Measurements from ENCODE around the gene C14orf39.

C14orf39 gene, protein sequence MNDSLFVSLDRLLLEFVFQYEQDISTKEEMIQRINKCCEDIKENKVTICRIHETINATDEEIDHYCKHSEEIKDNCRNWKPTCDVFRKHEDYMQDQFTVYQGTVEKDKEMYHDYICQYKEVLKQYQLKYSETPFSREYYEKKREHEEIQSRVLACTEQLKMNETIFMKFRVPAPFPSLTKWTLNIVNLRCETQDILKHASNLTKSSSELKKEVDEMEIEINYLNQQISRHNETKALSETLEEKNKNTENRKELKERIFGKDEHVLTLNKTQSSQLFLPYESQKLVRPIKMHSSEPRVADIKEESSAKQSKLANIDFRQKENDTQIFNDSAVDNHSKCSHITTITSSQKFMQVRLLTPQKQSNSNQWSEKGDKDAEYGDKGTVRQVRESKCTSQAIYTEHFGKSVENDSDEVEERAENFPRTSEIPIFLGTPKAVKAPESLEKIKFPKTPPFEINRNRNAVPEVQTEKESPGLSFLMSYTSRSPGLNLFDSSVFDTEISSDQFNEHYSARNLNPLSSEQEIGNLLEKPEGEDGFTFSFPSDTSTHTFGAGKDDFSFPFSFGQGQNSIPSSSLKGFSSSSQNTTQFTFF

GRCh38 chr14:60485598-60486251, at the start of gene C14orf39:
TSS of gene C14orf39 (minus strand) at chr14:60486063. CDS start at chr14:60485078, 985 bp downstream.
- DNase-seq = no peak

DNA sequence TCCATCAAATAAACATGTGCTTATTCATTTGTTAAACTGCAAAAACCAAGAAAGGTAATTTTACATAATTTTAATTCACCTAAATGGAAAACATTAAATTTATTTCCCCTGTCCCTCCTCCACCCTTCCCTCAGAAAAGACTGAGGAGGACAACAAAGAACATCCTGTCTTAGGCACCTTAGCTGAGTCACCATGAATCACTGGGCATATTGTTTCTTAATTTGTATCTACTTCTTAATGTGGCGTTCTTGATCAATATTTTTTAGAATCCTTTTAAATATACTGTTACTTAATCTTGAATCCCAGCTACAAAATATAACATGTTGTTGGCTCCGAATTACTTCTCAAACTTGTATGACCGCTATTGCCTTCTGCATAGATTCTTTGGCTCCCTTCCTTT, 46.6 kb upstream of the C14orf39 start:
- no peak for DNase-seq

- no peak for DNase-seq
Measured at GRCh38 chr14:60515511-60516289, 29.8 kb upstream of the C14orf39 start.

DNA sequence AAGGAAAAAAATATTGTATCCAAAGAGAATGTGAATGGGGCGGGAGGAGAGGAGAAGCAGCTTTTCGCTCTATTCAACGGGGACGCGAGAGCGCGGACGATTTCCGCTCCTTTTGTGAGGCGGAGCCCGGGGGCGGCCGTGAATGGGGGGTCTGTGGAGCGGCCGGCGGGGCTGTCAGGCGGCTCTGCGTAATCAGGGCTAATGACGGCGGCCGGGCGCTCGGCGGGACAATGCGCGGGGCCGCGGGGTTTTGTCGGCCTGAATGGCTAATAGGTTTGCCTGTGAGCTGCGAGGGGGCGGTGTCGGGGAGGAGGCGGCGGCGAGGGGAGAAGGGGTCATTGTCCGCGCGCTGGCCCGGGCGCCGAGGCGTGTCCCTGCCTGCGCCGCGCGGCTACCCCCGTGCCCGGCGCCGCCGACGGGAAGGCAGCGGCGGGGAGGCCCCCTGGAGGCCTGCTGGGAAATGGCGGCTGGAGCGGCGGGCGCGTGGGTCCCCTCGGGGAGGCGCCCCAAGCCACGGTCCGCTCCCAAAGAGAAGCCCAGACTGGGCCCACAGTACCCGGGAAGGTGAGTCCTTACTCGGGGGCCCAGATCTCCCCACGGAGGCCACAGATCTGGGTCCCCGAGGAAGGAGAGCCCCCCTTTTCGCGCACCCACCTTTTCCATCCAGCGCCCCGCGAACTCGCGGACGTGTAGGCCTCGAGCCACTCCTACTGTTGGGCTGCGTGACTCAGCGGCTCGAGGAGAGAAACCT, 29.1 kb upstream of the C14orf39 start:
- DNase-seq = no peak

GRCh38 chr14:60514378-60514740, 28.5 kb upstream of the C14orf39 start:
- DNase-seq = no peak

- no peak for DNase-seq
Measured at GRCh38 chr14:60512973-60513571, 27.2 kb upstream of the C14orf39 start.

DNA sequence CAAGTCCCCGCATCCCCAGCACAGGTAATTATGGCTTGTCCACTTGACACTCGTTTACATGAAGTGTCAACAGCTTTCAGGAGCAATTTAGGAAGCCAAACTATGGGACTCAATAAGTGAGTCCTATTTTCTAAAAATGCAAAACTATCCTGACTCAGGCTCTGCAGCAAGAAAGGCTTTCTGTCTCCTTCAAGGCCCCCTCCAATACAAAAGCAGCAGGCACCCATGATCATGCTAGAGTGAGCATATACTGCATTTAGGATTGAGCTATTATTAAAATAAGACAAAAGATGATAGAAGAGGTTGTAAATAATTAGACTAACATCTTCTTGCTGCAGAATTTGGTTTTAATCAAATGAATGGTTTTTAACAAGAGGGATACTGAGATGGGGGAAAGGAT, 26.3 kb upstream of the C14orf39 start:
- DNase-seq = no peak

- no peak for DNase-seq
Measured at GRCh38 chr14:60510951-60511599, 25.2 kb upstream of the C14orf39 start.

GRCh38 chr14:60510254-60510950, 24.5 kb upstream of the C14orf39 start:
- no peak for DNase-seq

GRCh38 chr14:60509438-60510253, 23.8 kb upstream of the C14orf39 start:
- no peak for DNase-seq

DNA sequence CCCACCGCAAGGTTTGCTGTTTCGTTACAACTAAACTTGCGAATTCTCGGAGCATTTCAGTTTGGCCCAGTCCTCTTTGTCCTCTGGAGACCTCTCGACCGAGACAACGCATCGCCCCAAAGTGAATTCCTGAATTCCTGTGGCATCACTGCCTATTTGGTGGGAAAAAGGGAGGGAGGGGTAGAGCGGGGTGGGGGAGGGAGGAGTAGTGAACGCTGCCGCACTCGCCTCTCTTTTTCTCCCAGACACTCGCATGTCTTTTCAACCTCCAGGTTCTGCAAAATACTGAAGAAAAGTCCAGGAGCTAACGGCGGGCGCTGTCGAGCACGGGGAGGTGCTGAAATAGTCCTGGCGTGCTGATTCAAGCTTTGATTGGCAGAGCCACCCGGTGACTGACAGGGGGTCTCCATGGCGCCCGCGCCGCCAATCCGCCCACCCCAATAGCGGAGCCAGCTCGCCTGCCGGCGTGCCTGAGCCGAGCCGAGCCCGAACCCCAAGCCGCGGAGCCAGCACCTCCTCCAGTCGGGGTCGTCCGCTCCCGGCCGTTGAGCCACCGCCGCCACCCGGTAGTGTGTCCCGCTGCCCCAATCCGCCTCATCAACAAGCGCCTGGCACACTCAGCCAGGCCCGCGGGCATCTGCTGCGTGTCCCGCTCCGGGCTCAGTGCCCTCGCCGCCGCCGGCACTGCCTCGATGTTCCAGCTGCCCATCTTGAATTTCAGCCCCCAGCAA, 23.0 kb upstream of the C14orf39 start, which contains the start of gene SIX6:
Gene SIX6, plus strand, starts transcription at position 440 of the 731 bp plus-strand sequence. Its CDS starts 253 bp downstream, at position 693.
- DNase-seq = no peak

DNA sequence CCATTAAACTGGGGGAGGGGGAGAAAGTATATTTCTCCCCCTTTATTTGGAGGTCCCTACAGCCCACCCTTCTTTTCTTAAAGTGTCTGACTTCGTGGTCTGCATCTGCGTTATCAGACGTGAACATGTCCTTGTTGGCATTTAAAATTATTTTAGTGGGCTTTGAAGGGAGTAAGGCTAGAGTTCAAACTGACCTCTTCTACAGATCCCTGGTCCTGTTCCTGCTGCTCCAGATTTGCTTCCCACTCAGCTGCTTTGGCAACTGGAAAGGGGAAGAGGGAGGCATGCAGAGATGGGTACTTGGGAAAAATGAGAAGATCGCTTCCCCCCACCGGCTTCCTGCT, 22.5 kb upstream of the C14orf39 start:
- no peak for DNase-seq

GRCh38 chr14:60506985-60507829, 21.3 kb upstream of the C14orf39 start:
- no peak for DNase-seq

GRCh38 chr14:60506462-60506984, 20.7 kb upstream of the C14orf39 start:
- DNase-seq = no peak

DNA sequence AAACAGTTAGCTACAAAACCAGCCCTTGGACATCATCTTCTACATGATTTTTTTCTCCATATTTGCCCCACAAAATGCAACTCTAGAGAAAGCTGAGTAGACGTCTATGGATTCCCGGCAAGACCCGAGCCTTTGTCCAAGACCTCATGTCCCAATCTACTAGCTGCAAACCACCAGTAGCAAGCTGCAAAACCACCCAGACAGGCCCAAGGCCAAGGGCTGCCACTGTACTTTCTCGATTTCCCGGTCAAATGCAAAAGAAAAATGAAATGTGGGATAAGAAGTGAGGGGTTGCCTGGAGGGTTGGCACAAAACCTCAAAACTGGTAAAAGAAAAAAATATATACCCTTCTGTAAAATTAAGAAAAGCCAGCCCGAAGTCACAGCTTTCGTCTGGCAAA, 20.1 kb upstream of the C14orf39 start:
- DNase-seq = no peak

- DNase-seq = no peak
Measured at GRCh38 chr14:60505448-60505847, 19.6 kb upstream of the C14orf39 start.

GRCh38 chr14:60502541-60502940, 16.7 kb upstream of the C14orf39 start:
- DNase-seq = no peak

DNA sequence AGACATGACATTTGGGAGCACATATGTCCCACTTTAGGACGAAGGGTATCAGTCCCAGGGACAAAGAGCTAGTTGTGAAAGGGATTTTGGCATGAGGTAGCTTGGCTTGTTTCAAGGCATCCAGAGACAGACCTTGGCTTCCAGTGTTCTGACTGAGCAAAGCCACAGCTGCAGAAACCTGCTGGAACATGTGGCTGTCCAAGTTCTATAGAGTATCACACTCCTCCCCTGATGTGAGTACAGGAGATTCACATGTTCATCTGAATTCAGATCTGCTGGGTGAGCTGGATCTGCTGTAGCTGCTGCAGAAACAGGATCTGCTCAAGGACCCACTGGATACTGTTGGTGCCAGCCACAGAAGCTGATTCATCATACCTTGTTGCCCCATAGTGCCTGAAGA, 10.1 kb upstream of the C14orf39 start:
- DNase-seq = no peak
